CD8-positive, alpha-beta memory T cell (primary cell): ENCODE data around the gene LNX1. TPM values are rescaled to one million over a fixed set of nuclear protein-coding genes. Genes with fewer than 3 reads are reported as not detected.
"Not testable (repeated sequence)": the region's sequence is repeated elsewhere in the genome, so short reads cannot be mapped to it uniquely, and the experiment has no call there.

Source experiments
- CTCF ChIA-PET: fragments of 350-600 bp; sonication (Branson Sonifier 250); formaldehyde crosslinking; loops from one replicate; lab custom pipeline; 2021; ENCODE audit warnings: antibody characterized with exemption; lab: Charles Lee
- POLR2A ChIA-PET: fragments of 350-600 bp; sonication (Branson Sonifier 250); formaldehyde crosslinking; loops from one replicate; lab custom pipeline; 2021; ENCODE audit warnings: antibody characterized with exemption; lab: Charles Lee
- DNase-seq, 5 donors: peaks; one replicate each; pipeline versions ENCODE4 v3.0.0 to v3.0.0-alpha.2; 2020 to 2022; ENCODE audit warnings: mixed read lengths in 1 of 5
- H3K27ac ChIP-seq: one replicate; pipeline ENCODE4 v1.7.0; 2013; ENCODE audit warnings: low read depth, mild to moderate bottlenecking, low read length, moderate library complexity
- H3K27me3 ChIP-seq: 2 replicates; pipeline ENCODE4 v1.7.0; 2013; ENCODE audit warnings: low read length, mild to moderate bottlenecking; ENCODE audit not compliant: insufficient read depth, poor library complexity, severe bottlenecking
- H3K36me3 ChIP-seq: 2 replicates; pipeline ENCODE4 v1.7.0; 2013; ENCODE audit warnings: mild to moderate bottlenecking, low read length, moderate library complexity; ENCODE audit not compliant: insufficient read depth
- H3K4me1 ChIP-seq: 2 replicates; pipeline ENCODE4 v1.7.0; 2013; ENCODE audit warnings: mild to moderate bottlenecking, low read length, moderate library complexity; ENCODE audit not compliant: insufficient read depth
- H3K4me3 ChIP-seq: 2 replicates; pipeline ENCODE4 v1.7.0; 2013; ENCODE audit warnings: mild to moderate bottlenecking, low read length
- H3K9me3 ChIP-seq: 2 replicates; pipeline ENCODE4 v1.7.0; 2013; ENCODE audit warnings: mild to moderate bottlenecking, low read length
- H3K27ac Mint-ChIP-seq, 8 donors: one replicate each; pipeline ENCODE4 v1.8.0; 2020 to 2021; ENCODE audit warnings: mixed read lengths in 8 of 8, mild to moderate bottlenecking in 6 of 8, inconsistent platforms in 3 of 8, moderate library complexity in 3 of 8
- H3K27me3 Mint-ChIP-seq, 2 donors: one replicate each; pipeline ENCODE4 v1.8.0; 2020 to 2021; ENCODE audit warnings: mixed read lengths in 2 of 2, mild to moderate bottlenecking in 1 of 2, moderate library complexity in 1 of 2
- H3K36me3 Mint-ChIP-seq, 3 donors: one replicate each; pipeline ENCODE4 v1.8.0; 2020 to 2021; ENCODE audit warnings: mixed read lengths in 3 of 3, inconsistent platforms in 1 of 3, mild to moderate bottlenecking in 1 of 3
- H3K4me1 Mint-ChIP-seq, 3 donors: one replicate each; pipeline ENCODE4 v1.8.0; 2020 to 2021; ENCODE audit warnings: mixed read lengths in 3 of 3, inconsistent platforms in 1 of 3, mild to moderate bottlenecking in 1 of 3
- H3K4me3 Mint-ChIP-seq, 7 donors: one replicate each; pipeline ENCODE4 v1.8.0; 2020 to 2021; ENCODE audit warnings: mixed read lengths in 7 of 7, mild to moderate bottlenecking in 6 of 7, moderate library complexity in 4 of 7, inconsistent platforms in 2 of 7
- H3K9me3 Mint-ChIP-seq, 5 donors: one replicate each; pipeline ENCODE4 v1.8.0; 2020 to 2022; ENCODE audit warnings: mixed read lengths in 5 of 5, mild to moderate bottlenecking in 3 of 5, moderate library complexity in 2 of 5, inconsistent platforms in 1 of 5
- polyA plus RNA-seq: library from polyadenylated mRNA; unstranded; fragments of 300-500 nt; fragmentation: Illumina TruSeq; gene quantifications from one replicate; pipeline ENCODE4 v1.2.3, GENCODE V29; 2021
- total RNA-seq, 2 experiments: library from RNA; stranded (reverse); gene quantifications; one replicate each; pipeline ENCODE4 v1.2.3, GENCODE V29; 2021

Gene LNX1
- total and polyA plus RNA-seq, 3 experiments from 2014 or later: 0.30 TPM; not detected in 2

- Mint-ChIP-seq H3K27ac (peak overlapping the region in 1 of 8 donors; percentile 50), H3K36me3 (peaks cover 0 to 1% (median 0%) of the 10 kb centered on the region in 3 donors), H3K4me1 (no peaks in the 10 kb centered on the region), H3K27me3 (peaks cover 0 to 30% of the 10 kb centered on the region in 2 donors), H3K9me3 (peaks cover 0 to 5% (median 0%) of the 10 kb centered on the region in 5 donors), H3K4me3 (no peak overlapping the region)
- Histone ChIP-seq H3K9me3 (no peaks in the 10 kb centered on the region), H3K4me1 (no peaks in the 10 kb centered on the region), H3K27me3 (no peaks in the 10 kb centered on the region), H3K4me3 (no peak overlapping the region), H3K27ac (no peak overlapping the region), H3K36me3 (no peaks in the 10 kb centered on the region)
- POLR2A ChIA-PET: no interaction called here
- CTCF ChIA-PET: no interaction called here
- no peak for DNase-seq
These were observed 112.4 kb downstream of the LNX1 start for GRCh38 chr4:53478671-53479456.

DNA sequence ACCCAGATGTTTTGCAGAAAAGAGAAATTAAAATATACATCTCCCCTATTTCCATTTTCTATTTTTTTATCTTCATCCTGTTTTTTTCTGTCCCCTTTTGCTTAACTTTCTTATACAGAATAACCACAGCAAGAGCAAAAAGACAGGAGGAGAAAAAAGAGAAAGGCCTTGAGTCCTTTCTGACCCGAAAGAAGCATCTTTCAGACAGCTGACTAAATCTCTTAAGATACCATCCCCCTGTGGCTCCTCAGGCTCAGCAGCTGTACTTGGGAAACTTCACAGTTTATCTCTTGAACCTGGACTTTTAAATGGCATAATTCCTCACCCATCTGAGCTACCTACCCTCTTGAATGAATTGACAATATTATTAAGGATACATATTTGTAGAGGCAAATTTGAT lies 113.7 kb downstream of the LNX1 start:
- Mint-ChIP-seq H3K4me1 (no peaks in the 10 kb centered on the region), H3K27me3 (peaks cover 0 to 24% of the 10 kb centered on the region in 2 donors), H3K36me3 (peaks cover 0 to 2% (median 0%) of the 10 kb centered on the region in 3 donors), H3K4me3 (no peak overlapping the region), H3K9me3 (peaks cover under 1 to 17% (median 4%) of the 10 kb centered on the region in 5 donors), H3K27ac (no peak overlapping the region)
- Histone ChIP-seq H3K36me3 (no peaks in the 10 kb centered on the region), H3K4me3 (no peak overlapping the region), H3K27ac (no peak overlapping the region), H3K9me3 (no peaks in the 10 kb centered on the region), H3K27me3 (no peaks in the 10 kb centered on the region), H3K4me1 (no peaks in the 10 kb centered on the region)
- ChIA-PET POLR2A (no interaction called here), CTCF (no interaction called here)
- no peak for DNase-seq

- Histone ChIP-seq H3K27ac (no peak overlapping the region), H3K36me3 (no peaks in the 10 kb centered on the region), H3K4me1 (no peaks in the 10 kb centered on the region), H3K4me3 (no peak overlapping the region), H3K27me3 (no peaks in the 10 kb centered on the region), H3K9me3 (no peaks in the 10 kb centered on the region)
- DNase-seq: no peak
- POLR2A ChIA-PET: no interaction called here
- CTCF ChIA-PET: no interaction called here
- peaks cover 2 to 18% (median 5%) of the 10 kb centered on the region in 5 donors for H3K9me3 Mint-ChIP-seq
- H3K36me3 Mint-ChIP-seq: peaks cover 0 to 4% (median 0%) of the 10 kb centered on the region in 3 donors
- no peak overlapping the region for H3K27ac Mint-ChIP-seq
- H3K4me3 Mint-ChIP-seq: no peak overlapping the region
- no peaks in the 10 kb centered on the region for H3K4me1 Mint-ChIP-seq
- H3K27me3 Mint-ChIP-seq: peaks cover 0 to 20% of the 10 kb centered on the region in 2 donors
These were observed 114.2 kb downstream of the LNX1 start for GRCh38 chr4:53477038-53477565.

DNA sequence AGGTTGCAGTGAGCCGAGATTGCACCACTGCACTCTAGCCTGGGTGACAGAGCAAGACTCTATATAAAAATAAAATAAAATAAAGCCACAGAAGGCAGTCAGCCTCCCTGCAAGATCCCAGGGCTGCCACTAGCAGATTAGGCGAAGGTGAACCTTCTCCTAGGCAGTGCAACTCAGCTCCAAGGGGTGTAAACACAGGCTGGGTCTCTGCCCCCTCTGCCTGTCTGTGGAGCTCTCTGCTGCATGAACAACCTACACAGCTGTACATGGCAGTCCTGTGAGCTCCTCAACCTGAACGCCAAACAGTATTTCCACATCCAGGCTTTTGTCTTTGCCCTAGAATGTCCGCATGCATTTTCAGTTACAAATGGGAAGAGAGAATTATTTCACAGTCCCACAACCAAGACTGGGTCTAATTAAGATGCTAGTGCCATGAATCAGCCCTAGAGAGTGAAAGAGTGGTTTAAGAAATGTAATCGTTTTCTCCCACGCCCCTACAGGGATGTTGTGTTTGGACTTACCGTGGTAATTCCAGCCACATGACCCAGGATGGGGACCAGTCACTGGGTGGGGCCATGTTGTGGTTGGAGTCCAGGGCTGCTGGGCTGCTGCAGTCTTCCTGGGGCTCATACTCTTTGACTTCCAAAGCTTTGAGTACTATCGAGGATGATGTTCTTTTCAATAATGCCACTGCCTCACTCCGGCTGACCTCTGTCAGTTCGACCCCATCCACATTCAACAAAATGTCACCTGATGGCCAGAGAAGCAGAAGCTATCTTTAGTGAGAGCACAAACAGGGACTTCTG lies 114.9 kb downstream of the LNX1 start:
- peaks cover 3 to 18% (median 7%) of the 10 kb centered on the region in 5 donors for H3K9me3 Mint-ChIP-seq
- peaks cover 0 to 4% (median 0%) of the 10 kb centered on the region in 3 donors for H3K36me3 Mint-ChIP-seq
- ChIA-PET CTCF (no interaction called here), POLR2A (no interaction called here)
- Histone ChIP-seq H3K4me3 (no peak overlapping the region), H3K27me3 (no peaks in the 10 kb centered on the region), H3K9me3 (no peaks in the 10 kb centered on the region), H3K4me1 (no peaks in the 10 kb centered on the region), H3K27ac (no peak overlapping the region), H3K36me3 (no peaks in the 10 kb centered on the region)
- H3K4me1 Mint-ChIP-seq: no peaks in the 10 kb centered on the region
- no peak for DNase-seq
- H3K27ac Mint-ChIP-seq: no peak overlapping the region
- H3K4me3 Mint-ChIP-seq: no peak overlapping the region
- peaks cover 0 to 14% of the 10 kb centered on the region in 2 donors for H3K27me3 Mint-ChIP-seq

GRCh38 chr4:53466576-53466975 lies 124.7 kb downstream of the LNX1 start:
- H3K9me3 Mint-ChIP-seq: peaks cover 6 to 42% (median 37%) of the 10 kb centered on the region in 5 donors
- peaks cover 4 to 16% (median 16%) of the 10 kb centered on the region in 3 donors for H3K36me3 Mint-ChIP-seq
- H3K36me3 ChIP-seq, H3K27ac ChIP-seq, H3K4me3 Mint-ChIP-seq, H3K27me3 Mint-ChIP-seq, POLR2A ChIA-PET, H3K4me1 ChIP-seq, H3K9me3 ChIP-seq, H3K4me3 ChIP-seq, H3K27me3 ChIP-seq, H3K27ac Mint-ChIP-seq, DNase-seq, CTCF ChIA-PET, H3K4me1 Mint-ChIP-seq: not testable (repeated sequence)

DNA sequence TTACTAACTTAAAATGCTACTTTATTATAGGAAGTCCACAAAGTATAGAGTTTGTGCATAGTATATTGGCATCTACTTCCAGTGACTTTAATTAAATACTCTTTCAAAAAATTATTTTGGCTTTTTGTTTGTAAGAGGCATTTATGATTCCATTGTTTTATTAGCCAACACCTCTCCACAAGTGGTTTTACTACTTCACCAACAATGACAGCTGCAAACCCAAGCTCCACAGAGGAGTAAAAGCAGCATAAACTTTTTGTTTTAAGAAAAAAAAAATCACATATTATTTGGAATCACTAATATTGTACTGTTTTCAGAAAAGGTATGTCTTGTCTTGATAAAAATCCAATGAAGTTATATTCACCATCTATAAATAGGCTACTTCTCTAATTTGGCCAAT lies 125.4 kb downstream of the LNX1 start:
- Histone ChIP-seq H3K27me3 (no peaks in the 10 kb centered on the region), H3K4me1 (no peaks in the 10 kb centered on the region), H3K36me3 (peaks cover 8% of the 10 kb centered on the region), H3K4me3 (no peak overlapping the region), H3K9me3 (no peaks in the 10 kb centered on the region), H3K27ac (no peak overlapping the region)
- no peak for DNase-seq
- CTCF ChIA-PET: no interaction called here
- H3K4me3 Mint-ChIP-seq: no peak overlapping the region
- H3K9me3 Mint-ChIP-seq: peaks cover 6 to 37% (median 33%) of the 10 kb centered on the region in 5 donors
- H3K27me3 Mint-ChIP-seq: peaks cover 0 to 2% of the 10 kb centered on the region in 2 donors
- H3K4me1 Mint-ChIP-seq: no peaks in the 10 kb centered on the region
- peaks cover 9 to 23% (median 19%) of the 10 kb centered on the region in 3 donors for H3K36me3 Mint-ChIP-seq
- no peak overlapping the region for H3K27ac Mint-ChIP-seq
- POLR2A ChIA-PET: no interaction called here

DNA sequence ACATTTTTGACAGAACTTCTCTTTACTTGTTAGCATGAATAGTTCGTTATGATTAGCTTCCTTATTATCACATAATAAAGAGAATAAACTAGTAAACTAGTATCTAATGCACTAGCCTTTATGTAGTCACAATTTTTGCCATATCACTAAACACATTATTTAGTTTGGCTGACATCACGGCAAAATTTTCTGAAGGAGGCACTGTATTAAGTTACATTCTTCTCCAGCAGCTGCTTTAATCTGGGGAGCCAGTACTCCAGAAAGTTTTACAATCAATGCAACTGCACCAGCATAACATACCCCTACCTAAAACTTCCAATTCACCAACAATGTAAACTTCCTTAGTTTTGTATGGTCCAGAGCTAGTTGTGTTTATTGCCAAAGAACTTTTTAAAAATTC lies 126.0 kb downstream of the LNX1 start:
- no peak overlapping the region for H3K4me3 ChIP-seq
- H3K36me3 ChIP-seq: peaks cover 9% of the 10 kb centered on the region
- H3K27ac ChIP-seq: no peak overlapping the region
- no peaks in the 10 kb centered on the region for H3K27me3 ChIP-seq
- no peaks in the 10 kb centered on the region for H3K4me1 Mint-ChIP-seq
- ChIA-PET CTCF (no interaction called here), POLR2A (no interaction called here)
- H3K4me3 Mint-ChIP-seq: no peak overlapping the region
- peaks cover 12 to 27% (median 22%) of the 10 kb centered on the region in 3 donors for H3K36me3 Mint-ChIP-seq
- no peaks in the 10 kb centered on the region for H3K4me1 ChIP-seq
- H3K27me3 Mint-ChIP-seq: peaks cover 0 to 2% of the 10 kb centered on the region in 2 donors
- H3K9me3 Mint-ChIP-seq: peaks cover 6 to 32% (median 27%) of the 10 kb centered on the region in 5 donors
- no peak for DNase-seq
- H3K9me3 ChIP-seq: no peaks in the 10 kb centered on the region
- no peak overlapping the region for H3K27ac Mint-ChIP-seq

DNA sequence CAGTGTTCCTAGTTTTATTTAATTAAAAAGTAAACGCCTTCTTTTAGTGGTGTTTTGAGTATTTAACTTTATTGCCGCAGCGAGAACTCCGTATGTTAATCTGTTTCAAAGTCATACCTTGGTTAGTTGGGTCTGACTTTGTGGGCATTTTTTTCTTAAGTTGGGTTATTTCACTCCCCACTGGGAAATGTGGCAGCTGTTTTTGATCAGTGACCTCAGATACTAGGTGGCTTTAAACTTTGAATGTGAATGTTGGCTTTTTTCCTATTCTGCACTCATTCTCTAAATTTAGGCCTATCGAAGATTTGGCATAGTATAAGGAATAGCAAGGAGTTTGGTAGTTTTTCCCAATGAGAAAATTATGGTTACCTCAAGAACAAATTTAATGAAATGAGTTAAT lies 127.9 kb downstream of the LNX1 start:
- H3K36me3 ChIP-seq: peaks cover 26% of the 10 kb centered on the region
- H3K27me3 ChIP-seq: no peaks in the 10 kb centered on the region
- Mint-ChIP-seq H3K9me3 (peaks cover 6 to 18% (median 16%) of the 10 kb centered on the region in 5 donors), H3K4me3 (no peak overlapping the region), H3K4me1 (no peaks in the 10 kb centered on the region), H3K27me3 (peaks cover 0 to 2% of the 10 kb centered on the region in 2 donors), H3K36me3 (peaks cover 15 to 45% (median 32%) of the 10 kb centered on the region in 3 donors), H3K27ac (no peak overlapping the region)
- CTCF ChIA-PET: no interaction called here
- no peak overlapping the region for H3K4me3 ChIP-seq
- no peaks in the 10 kb centered on the region for H3K4me1 ChIP-seq
- POLR2A ChIA-PET: no interaction called here
- no peak for DNase-seq
- no peak overlapping the region for H3K27ac ChIP-seq
- H3K9me3 ChIP-seq: no peaks in the 10 kb centered on the region
